Activated CD4-positive, alpha-beta T cell treated with anti-CD3 and anti-CD28 coated beads for 4 hours (primary cell): ENCODE results near the gene EXOC4.

Source experiments
- DNase-seq, 2 donors: peaks; one replicate each; pipeline ENCODE4 v3.0.0-alpha.2; 2020

The EXOC4 gene

DNA sequence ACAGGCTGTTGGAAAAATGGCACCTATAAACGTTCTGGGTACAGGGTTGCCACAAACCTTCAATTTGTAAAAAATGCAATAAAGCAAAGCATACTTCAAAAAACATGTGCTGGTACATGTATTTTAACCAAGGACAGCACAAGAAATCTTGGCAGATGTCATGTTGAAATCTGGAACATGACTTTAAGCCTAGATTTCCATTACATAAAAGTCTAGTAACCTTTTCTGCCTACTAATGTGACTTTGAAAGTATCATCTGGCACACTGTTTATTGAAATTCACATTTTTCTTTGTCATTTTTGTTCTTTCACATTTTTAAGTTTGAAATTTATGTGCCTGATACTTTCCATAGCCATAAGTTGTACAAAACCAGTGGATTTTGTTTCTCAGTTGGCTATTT is 296.8 kb downstream of the EXOC4 start:
- no peak for DNase-seq

DNA sequence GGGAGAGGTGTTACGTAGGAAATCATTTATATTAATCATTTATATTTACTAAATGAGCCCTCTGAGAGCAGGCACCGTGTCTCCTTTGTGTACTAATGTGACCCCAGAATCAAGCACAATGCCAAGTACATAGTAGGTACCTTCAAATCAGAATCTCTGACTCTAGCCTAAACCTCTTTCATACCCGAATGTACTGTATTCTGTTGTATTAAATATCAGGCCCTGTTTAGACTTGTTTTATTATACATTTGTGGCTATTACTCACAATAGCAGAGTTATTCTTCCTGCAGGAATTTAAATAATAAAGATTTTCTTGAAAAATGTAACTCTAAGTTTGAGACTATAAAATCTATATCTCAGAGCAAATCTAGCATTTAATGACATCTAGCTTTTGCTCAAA is 297.3 kb downstream of the EXOC4 start:
- no peak for DNase-seq

DNA sequence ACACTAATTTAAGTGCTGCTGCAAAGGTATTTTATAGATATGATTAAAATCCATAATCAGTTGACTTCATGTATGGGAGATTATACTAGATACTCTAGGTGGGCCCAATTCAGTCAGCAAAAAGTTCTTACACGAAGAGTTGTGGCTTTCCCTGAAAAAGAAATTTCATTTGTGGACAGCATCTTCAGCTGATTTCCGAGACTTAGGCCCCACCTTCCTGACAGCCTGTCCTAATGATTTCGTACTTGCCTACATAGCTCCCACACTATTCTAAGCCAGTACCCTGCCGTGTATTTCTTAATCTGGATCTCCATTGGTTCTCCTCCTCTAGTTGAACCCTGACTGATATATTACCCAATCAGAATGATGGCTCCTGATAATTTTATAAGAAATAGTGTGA is 297.9 kb downstream of the EXOC4 start:
- no peak for DNase-seq

DNA sequence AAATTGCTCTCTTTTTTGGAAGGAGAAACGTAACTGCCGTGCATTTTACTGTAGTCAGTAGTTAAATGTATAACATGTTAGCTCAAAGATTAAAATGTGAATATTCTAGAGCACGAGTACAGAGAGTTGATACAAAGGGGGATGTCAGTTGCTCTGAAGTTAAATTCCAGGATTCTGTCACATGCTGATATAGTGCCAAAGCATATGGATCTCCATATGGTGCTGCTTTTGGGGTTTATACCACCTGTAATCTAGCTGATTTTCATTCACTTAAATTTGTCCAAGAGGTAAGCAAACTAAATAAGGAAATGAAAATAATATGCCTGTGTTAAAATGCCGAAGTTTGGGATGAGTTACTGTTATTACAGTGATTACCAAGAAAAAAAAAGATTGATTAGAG is 298.6 kb downstream of the EXOC4 start:
- no peak for DNase-seq

DNA sequence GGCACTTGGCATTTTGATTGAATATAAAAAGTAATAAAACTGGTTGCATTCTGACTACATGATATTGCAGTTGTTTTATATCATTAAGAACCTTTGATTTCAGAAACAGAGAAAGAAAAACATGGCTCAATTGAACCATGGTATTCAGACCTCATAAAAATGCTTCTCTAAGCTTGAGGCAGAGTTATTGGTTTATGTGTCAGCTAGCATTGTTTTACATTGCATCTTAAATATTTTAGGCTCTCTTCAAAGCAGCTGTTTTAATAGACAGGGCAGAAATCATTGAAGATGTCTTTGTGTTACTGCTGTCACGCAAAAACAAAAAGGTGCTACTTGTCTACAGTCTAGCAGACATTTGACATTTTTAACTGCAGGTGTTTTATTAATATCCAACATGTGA is 299.2 kb downstream of the EXOC4 start:
- DNase-seq = no peak

DNA sequence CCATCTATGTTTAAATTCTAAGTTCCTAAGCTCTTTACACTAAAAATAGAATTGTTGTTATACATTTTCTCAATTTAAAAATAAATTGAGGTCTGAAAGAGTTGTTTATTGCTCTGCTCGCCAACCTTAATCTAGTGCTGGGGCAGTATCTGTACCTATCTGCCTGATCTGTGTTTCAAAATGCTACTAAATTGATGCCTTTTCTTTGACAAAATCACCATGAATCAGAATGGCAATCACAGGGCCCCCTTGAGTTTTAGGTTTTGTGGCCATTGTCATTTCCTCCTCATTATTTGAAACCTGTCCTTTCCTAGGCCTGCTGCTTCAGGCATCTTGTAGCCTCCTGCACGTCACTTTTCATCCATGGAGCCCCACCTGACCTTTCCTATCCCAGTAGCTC is 301.5 kb downstream of the EXOC4 start:
- no peak for DNase-seq

DNA sequence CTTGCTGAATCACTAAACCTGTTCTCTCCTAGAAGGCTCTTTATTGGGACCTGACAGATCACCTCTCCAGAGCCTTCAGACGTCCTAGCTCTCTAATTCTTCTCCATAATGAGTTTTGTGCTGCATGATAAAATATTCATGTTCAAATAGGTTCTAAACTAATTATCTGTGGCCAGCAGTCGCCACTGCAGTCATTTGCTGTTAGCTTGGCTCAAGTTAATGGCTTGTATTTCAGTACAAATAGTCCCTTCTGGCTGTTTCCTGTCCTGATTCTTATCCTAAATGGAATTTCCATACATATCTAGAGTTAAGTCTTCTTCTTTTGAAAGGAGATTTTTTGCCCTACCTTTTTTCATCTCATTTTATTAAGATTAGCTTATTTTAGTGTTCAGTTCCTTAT is 303.2 kb downstream of the EXOC4 start:
- no peak for DNase-seq

DNA sequence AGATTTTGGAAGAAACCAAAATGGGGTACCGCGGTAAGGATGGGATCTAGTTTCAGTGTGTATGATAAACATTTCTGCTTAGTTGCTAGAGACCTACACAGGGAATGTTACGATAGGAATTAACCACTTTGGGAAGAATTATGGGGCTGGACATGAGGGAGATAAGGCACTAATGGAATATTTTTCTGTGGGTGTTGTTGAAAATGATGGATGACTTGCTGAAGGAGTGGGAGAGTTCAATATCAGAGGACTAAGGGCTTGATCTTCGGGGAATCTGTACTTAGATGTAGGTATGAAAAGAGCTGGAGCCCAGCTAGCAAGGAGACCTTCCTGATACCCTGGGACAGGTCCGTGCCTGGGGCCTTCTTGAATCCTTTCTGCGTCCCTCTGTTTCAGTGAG is 303.7 kb downstream of the EXOC4 start:
- no peak for DNase-seq

DNA sequence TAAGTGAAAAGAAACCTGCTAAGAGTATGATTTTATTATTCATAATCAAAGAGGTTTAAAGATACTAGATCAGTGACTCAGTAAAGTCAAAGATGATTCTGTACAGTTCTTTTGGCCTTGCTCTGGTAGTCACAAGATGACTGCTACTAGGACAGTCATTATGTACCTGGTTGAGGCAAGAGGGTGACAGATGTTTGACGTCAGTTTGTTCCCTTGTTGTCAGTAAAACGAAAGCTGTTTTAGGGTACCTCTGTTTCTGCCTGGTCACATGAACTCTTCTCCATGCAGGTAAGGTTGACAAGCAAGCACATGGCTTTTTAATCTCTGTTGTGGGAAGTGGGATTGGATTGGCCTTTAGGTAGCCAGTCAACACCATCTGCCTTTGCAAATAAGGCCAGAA is 308.0 kb downstream of the EXOC4 start:
- no peak for DNase-seq

DNA sequence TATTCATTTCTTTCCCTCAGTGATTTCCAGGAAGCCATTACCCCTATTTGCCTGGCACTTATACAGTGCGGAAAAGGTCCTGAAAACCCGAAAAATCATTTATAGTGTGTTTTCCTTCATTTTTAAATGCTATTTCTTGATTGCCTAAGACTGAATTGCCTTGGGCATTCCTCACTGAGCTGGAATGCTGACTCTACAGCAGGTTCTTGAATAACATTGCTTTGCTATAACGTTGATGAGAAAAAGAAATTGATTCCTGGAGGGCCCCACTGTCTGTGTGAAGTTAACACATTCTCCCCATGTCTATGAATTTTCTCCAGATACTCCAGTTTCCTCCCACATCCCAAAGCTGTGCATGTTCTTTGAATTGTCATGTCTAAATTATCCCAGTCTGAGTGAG is 308.5 kb downstream of the EXOC4 start:
- no peak for DNase-seq

DNA sequence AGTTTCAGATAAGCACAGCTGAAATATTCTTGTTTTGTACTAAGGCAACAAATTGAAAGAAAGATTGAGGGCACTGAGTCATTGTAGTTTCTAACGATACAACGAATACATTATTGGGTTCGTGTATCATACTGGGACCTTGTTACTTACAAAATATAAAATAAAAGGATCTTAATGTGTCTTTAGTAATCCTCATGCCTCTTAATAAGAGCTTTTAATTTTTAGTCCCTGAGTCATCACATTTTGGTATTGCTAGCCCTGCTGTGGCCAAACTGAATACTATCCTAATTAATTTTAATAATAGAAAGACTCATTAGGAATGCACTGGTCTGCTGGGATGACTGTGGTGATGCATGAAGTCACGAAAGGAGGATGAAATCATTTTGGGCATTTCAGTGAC is 309.7 kb downstream of the EXOC4 start:
- no peak for DNase-seq

DNA sequence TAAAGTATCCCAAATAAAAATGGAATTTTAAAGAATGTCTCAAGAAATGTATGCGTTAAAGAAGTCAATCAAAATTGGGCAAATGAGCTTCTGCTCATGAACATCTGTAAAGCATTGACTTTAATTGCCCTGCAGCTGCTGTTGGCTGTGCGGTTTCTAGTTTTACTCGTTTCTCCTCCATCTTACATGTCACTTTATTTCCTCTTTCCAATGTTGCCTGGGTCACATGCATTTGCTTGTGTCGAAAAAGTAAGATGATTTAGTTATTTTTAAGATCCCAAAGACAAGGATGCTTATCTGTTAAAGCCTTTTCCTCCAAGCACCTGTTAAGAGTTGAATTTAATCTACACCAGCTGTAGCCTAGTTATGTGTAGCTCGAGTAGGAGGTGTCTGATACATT is 310.4 kb downstream of the EXOC4 start:
- DNase-seq = no peak

DNA sequence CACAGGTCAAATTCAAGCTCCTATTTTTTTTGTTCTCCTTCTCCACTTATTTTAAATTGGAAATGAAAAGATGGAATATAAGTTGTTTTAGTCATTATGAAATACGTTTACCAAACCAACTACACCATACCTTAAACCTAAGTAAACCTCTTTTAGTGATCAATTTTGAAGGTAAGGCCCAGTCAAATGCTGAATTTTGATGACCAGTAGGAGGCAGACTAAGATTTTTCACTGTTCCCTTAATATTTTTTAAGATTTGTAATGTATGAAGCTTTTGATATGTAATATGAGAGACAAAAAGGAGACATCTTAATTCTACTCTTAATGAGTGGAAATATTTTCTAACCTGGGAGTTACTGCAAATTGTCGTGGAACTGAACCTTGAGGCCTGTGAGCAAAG is 311.6 kb downstream of the EXOC4 start:
- no peak for DNase-seq

DNA sequence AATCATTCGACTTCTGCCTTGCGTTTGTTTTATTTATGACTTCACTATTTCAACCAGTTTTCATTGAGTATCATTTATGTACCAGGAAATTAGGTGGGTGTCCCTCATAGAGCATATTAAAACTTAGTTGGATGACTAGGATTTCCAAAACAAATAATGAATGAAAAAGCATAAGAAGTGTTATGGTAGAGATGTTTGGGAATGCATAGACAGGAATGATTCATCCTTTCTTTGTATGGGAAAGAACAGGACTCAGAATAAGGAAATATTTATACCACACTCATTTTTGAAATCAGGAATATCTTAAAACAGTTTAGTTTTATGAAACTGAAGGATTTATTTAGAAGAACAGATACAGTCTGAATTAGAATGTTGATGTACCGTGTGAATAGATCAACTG is 315.7 kb downstream of the EXOC4 start:
- DNase-seq = no peak

DNA sequence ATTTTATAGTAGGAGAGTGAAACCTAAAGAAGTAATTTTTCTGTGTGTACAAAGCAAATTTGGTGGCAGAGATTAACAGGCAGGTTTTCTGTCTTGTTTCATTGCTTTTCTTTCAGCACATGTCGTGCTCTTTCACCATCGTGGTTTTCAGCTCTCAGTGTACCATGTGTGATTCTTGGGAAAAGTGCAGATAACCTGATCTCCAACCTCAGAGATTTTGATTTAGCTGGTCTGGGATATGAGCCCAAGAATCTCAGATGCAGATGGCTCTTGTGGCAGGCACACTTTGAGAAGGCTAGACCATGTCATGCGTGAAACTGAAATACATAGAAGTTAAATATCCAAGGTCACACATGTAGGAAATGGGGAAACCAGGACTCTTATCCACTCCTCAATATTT is 317.4 kb downstream of the EXOC4 start:
- no peak for DNase-seq

DNA sequence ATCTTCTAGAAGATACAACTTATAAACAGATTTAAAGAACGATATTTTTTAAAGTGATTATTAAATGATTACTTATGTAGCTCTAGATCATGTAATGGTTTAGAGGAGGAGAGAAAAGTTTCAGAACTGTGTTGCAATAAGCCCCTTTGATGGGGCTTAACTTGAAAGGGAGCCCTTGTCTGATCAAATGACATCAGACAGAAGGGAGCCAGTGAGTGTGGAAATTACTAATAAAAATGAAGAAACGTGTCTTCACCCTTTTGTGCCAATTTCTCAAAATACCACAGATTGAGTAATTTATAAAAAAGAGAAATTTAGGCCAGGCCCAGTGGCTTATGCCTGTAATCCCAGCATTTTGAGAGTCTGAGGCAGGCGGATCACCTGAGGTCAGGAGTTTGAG is 318.2 kb downstream of the EXOC4 start:
- no peak for DNase-seq

DNA sequence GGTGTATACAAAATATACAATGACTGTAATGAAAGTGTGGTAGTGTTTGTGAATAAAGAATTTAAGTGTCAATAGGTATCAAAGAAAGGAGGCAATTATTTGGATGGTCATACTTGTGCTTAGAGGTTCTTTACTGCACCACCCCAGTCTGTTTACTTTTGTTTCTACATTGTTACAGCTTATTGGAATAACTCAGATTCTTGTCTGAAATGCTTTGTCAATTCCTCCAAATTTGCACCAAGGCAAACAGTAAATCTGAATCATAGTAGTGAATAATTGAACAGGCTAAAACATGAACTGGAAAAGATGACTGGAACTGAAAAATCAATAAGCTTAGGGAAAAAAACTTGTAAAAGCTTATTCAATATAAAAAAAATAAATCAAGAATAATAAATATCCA is 319.2 kb downstream of the EXOC4 start:
- no peak for DNase-seq

DNA sequence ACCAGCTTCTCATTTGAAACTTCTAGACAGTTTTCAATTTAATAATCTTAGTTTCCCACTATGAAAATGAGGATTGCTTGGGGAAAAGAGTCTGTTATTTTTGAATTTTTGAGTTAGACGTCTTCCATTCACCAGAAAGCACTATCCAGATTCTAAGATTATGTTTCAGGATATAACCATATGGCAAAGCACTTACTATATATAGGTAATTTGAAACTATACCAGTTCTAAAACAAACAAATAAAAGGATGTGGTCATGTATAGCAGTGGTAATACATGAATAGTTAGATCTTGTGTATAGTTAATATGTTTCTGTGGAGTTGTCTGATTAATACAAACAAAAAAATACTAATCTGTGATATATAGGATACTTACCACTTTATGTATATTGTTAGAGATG is 320.0 kb downstream of the EXOC4 start:
- DNase-seq = no peak

DNA sequence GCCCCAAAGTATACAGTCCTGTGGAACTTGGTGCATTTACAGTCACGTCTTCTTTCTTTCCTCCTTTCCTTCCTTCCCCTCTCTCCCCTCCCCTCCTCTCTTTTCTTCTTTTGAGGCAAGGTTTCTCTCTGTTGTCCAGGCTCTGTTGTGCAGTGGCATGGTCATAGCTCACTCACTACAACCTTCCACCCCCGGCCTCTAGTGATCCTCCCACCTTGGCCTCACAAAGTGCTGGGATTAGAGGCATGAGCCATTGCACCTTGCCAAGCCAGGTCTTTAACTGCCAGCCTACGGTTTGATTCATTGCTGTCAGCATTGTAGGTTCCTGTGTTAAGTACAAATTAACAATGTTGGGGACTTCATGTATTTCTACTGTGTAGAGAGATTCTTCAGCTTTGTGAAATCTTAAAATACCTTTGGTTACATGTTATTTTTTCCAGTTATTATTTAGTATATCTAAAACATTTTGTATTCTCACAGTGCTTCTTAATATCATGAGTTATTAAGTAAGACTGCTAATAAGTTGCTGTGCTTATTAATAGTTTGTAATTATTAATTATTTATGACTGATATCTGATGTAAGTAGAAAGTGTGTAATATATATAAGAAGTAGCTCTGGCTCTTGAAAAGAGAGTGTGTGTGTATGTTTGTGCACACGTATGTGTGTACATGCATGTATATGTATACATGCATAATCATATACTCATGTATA is 320.8 kb downstream of the EXOC4 start:
- no peak for DNase-seq

DNA sequence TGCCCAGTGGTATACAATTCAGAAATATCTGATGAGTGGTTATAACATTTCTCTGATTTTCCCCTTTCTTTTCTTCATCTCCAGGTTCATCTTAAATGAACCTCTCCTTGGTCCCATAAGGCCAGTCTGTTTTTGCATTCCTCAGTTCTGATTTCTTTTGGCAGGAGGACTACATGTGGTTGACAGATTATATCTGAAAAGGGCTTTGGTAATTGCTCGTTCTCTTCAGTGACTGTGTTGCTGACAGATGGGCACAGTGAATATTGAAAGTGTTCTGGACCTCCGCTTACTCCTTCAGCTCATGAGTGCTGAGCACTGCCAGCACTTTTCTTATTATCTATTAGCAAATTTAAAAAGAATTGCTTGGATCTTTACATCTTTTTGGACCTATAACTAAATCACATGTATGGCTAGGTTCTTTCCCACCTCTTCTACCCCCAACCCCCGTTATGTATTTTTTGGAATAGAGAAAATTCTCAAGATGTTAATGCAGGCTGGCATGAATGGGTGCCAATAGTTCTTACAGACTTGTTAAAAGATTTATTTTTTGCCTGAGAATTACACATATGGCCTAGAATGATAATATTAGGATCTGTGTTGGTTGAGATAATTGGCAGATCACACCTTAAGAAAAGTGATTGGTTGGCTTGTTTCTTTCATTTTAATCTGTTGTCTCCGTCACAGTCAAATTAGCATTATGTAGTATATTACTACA is 323.0 kb downstream of the EXOC4 start:
- no peak for DNase-seq

DNA sequence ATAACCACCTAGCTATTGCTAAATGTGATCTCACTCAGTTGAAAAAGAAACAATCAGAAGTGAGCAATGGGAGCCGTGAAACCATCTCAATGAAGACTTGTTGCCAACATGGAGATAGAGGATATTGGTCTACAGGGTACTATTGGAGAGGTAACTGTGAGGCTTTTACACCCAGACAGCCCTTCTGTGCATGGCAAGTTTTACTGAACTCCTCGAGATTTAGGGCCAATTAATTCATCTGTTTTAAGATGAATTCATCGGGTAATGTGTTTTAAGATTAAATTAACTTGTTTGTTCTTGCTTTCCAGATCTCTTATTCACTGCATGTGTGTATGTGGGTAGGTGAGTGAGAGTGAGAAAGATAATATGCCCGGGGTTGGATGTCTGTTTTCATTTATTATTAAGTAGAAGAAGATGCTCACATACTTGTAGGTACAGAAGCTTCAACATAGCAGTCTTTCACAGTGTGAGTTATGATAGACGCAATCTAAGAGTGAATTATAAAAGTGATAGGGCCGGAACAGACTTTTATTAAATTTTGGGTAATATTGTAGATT is 323.8 kb downstream of the EXOC4 start:
- no peak for DNase-seq

DNA sequence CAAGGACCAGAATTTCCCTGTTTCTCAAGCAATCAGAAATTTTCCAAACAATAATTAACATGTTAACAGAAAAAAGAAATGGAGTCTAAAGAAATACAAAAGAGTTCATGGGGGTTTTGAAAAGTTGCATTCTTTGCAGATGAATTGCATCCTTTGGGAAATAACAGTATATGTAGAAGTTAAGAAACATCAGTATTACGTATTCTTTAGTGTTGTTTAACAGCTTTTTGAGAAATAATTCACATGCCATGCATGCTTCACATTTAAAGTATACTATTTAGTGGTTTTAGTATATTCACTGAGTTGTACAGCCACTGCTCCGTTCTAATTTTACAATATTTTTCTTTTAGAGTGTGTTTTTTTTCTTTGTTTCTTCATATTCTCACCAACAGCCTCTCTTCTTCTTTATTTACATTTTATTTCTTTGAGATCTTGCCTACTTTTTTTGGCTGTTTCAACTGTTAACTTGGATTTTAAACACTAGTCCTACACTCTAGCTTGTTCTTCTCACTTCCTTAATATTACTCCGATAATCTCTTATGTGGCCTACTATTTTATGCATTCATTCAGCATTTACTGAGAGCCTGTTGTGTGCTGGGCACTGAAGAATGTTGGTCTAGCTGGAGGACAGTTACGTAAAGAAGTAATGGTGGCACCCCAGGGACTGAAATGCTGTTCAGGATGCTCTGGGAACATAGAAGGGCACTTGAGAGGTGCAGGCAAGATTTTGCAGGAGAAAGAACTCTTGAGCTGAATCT is 330.1 kb downstream of the EXOC4 start:
- DNase-seq = no peak

DNA sequence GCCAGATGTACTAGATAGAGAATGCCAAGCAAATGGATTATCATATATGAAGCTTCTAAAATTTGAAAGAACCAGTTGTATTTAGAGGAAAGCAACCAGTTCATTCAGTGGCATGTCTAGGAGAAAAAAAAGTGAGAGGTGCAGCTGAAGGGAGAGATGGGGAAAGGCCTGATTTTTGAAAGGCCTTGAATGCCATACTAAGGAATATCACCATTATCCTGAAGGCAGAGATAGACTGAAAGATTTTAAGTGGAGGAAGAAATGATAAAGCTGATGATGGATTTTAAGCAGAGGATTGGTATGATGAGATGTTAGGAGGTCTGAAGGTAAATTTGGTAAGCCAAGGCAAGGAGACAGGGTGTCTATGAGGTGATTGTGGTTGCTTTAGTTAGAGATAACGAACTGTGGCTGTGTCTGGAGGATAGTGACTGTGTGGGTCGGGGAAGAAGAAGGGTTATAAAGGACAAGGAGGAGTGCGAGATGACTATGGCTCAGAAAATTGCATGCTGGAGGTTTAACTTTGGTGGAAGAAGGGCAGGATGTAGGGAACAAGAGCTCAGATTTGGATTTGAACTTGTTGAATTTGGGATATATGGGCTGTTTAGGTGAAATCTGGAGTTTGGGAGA is 330.8 kb downstream of the EXOC4 start:
- no peak for DNase-seq
